Right hindlimb (tissue), 1 donor: ENCODE data around the gene TPM2.

Source experiments
- DNase-seq: peaks from one replicate; pipeline ENCODE4 v3.0.0-alpha.2; 2018

TPM2 gene

GRCh38 chr9:35691757-35692301 lies 2.1 kb upstream of the TPM2 start:
- no peak for DNase-seq

- no peak for DNase-seq
Observed at GRCh38 chr9:35691334-35691650, 1.6 kb upstream of the TPM2 start.

- DNase-seq = peak; percentile 90
Observed at GRCh38 chr9:35690614-35691333, 1.0 kb upstream of the TPM2 start.

- DNase-seq = no peak
Observed at GRCh38 chr9:35690294-35690613, 529 bp upstream of the TPM2 start.

GRCh38 chr9:35688558-35689541 lies 875 bp downstream of the TPM2 start:
- DNase-seq = no peak

- DNase-seq = peak; percentile 44
Observed at GRCh38 chr9:35687972-35688557, 1.7 kb downstream of the TPM2 start.

GRCh38 chr9:35687306-35687705 lies 2.4 kb downstream of the TPM2 start:
- no peak for DNase-seq

GRCh38 chr9:35686222-35687203 lies 3.2 kb downstream of the TPM2 start:
- no peak for DNase-seq

GRCh38 chr9:35685506-35685905 lies 4.2 kb downstream of the TPM2 start:
- DNase-seq = no peak

GRCh38 chr9:35684921-35685320 lies 4.8 kb downstream of the TPM2 start:
- no peak for DNase-seq

- DNase-seq = no peak
Observed at GRCh38 chr9:35683323-35683722, 6.4 kb downstream of the TPM2 start.

GRCh38 chr9:35682520-35683315 lies 7.0 kb downstream of the TPM2 start:
- DNase-seq = no peak

- no peak for DNase-seq
Observed at GRCh38 chr9:35682051-35682450, 7.7 kb downstream of the TPM2 start.

GRCh38 chr9:35681341-35682002 lies 8.3 kb downstream of the TPM2 start:
- no peak for DNase-seq

GRCh38 chr9:35680331-35681105 lies 9.2 kb downstream of the TPM2 start:
- DNase-seq = no peak

GRCh38 chr9:35679766-35680330 lies 9.9 kb downstream of the TPM2 start:
- no peak for DNase-seq

GRCh38 chr9:35679091-35679490 lies 10.6 kb downstream of the TPM2 start:
- no peak for DNase-seq

- peak; percentile 85 for DNase-seq
Observed at GRCh38 chr9:35675732-35676392, 13.9 kb downstream of the TPM2 start.

- no peak for DNase-seq
Observed at GRCh38 chr9:35675204-35675603, 14.5 kb downstream of the TPM2 start.
